HepG2 (cell line): Measurements from ENCODE around the gene MFAP1.

ENCODE experiments used
- EP300 ChIP-seq, 3 experiments: sonication (generic) in 1 of 3; formaldehyde crosslinking in 1 of 3; IDR thresholded peaks; 2 replicates each; pipeline versions ENCODE4 v1.5.1 to v1.6.1; 2011 to 2020; ENCODE audit warnings: low read depth in 2 of 3, low read length in 2 of 3, borderline replicate concordance in 1 of 3, improper control_type of control experiment in 1 of 3, mild to moderate bottlenecking in 1 of 3, missing genetic modification reagents in 1 of 3, moderate library complexity in 1 of 3
- HDAC6 ChIP-seq: fragments of 200-600 bp; sonication (generic); IDR thresholded peaks from 2 replicates; pipeline ENCODE4 v1.7.0; 2017; ENCODE audit warnings: mild to moderate bottlenecking, antibody characterized with exemption, low read length, low read depth
- JUND ChIP-seq: sonication (generic); formaldehyde crosslinking; IDR thresholded peaks from 2 replicates; pipeline ENCODE4 v1.8.0; 2022; ENCODE audit warnings: mild to moderate bottlenecking, missing genetic modification reagents
- SNAPC4 ChIP-seq: sonication (generic); formaldehyde crosslinking; IDR thresholded peaks from 2 replicates; pipeline ENCODE4 v1.4.0; 2020; ENCODE audit warnings: mild to moderate bottlenecking, missing genetic modification reagents

- TF ChIP-seq HDAC6 (no peak), JUND (CRISPR knock-in tag) (no peak), EP300 (IDR thresholded peaks at IDR 0.05; ENCODE audit: low read depth in 2 of 2, low read length in 2 of 2) (no peak), EP300 (CRISPR knock-in tag; IDR thresholded peaks at IDR 0.05; ENCODE audit: borderline replicate concordance) (no peak), SNAPC4 (no peak)
Measured at GRCh38 chr15:43799945-43800285, 24.6 kb downstream of the MFAP1 start, which contains the start of gene SERINC4.
